ENCODE measurements around the gene TTLL10.

GRCh38 chr1:1129381-1129821 lies 44.3 kb upstream of the TTLL10 start:
- TF ChIP-seq CTCF (IDR thresholded peaks at IDR 0.05) = no peak
- TF ChIP-seq FOXJ3 (CRISPR knock-in tag; IDR thresholded peaks at IDR 0.05) = no peak

Data from SK-N-SH (cell line).